Activated CD8-positive, alpha-beta memory T cell treated with anti-CD3 and anti-CD28 coated beads, Interleukin-2, amount 10 ng/mL, durations not matched to agents 7 days and 5 days (primary cell): Measurements from ENCODE around the gene CNTFR. TPM values are rescaled to one million over a fixed set of nuclear protein-coding genes. Genes with fewer than 3 reads are reported as not detected.

Experiments used
- ATAC-seq: fragments of 150-1000 bp; cut with Tn5 transposase; one replicate; pipeline ENCODE4 v1.10.0; 2021; ENCODE audit warnings: moderate library complexity
- CTCF ChIA-PET: fragments of 350-600 bp; sonication (Branson Sonifier 250); formaldehyde crosslinking; loops from one replicate; lab custom pipeline; 2021; ENCODE audit warnings: antibody characterized with exemption; lab: Charles Lee
- DNase-seq: peaks from one replicate; pipeline ENCODE4 v3.0.0-alpha.2; 2020
- H3K27ac Mint-ChIP-seq: one replicate; pipeline ENCODE4 v1.8.0; 2021; ENCODE audit warnings: mild to moderate bottlenecking, mixed read lengths
- H3K27me3 Mint-ChIP-seq: one replicate; pipeline ENCODE4 v1.8.0; 2021; ENCODE audit warnings: mixed read lengths
- H3K36me3 Mint-ChIP-seq: one replicate; pipeline ENCODE4 v1.8.0; 2021; ENCODE audit warnings: mild to moderate bottlenecking, mixed read lengths
- H3K4me1 Mint-ChIP-seq: one replicate; pipeline ENCODE4 v1.8.0; 2021; ENCODE audit warnings: mixed read lengths
- H3K4me3 Mint-ChIP-seq: one replicate; pipeline ENCODE4 v1.8.0; 2021; ENCODE audit warnings: mild to moderate bottlenecking, moderate library complexity, mixed read lengths
- H3K9me3 Mint-ChIP-seq: one replicate; pipeline ENCODE4 v1.8.0; 2022; ENCODE audit warnings: low read depth, mixed read lengths
- total RNA-seq, 2 experiments: library from RNA; stranded (reverse); gene quantifications; one replicate each; pipeline ENCODE4 v1.2.3, GENCODE V29; 2021

Gene CNTFR
- total RNA-seq, 2 experiments from 2014 or later = not detected

DNA sequence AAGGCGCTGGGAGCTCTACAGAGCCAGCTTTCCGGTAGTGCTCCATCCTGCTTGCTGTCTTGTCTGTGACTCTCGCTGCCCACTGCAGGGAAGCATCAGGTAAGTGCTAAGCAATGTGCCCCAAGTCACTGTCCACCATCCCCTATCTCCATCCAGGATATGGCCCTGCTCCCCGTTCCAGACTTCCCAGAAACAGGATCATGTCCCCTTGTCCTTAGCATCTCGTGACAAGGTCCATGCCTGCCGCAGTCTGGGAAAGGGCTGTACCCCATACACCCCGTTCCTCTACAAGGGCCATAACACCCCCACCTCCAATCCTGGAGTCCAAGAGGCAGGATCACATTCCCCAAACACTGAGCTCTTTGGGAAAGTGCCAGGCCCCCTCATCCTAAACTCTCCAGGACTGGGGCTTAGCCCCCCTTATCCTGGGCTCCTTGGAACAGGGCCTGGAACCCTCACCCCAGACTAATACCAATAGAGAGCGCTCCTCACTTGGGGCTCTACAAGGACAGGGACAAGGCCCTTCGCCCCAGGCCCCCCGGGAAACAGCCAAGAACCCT lies 21.8 kb upstream of the CNTFR start:
- peaks cover 10% of the 10 kb centered on the region for H3K36me3 Mint-ChIP-seq
- H3K27me3 Mint-ChIP-seq = no peaks in the 10 kb centered on the region

DNA sequence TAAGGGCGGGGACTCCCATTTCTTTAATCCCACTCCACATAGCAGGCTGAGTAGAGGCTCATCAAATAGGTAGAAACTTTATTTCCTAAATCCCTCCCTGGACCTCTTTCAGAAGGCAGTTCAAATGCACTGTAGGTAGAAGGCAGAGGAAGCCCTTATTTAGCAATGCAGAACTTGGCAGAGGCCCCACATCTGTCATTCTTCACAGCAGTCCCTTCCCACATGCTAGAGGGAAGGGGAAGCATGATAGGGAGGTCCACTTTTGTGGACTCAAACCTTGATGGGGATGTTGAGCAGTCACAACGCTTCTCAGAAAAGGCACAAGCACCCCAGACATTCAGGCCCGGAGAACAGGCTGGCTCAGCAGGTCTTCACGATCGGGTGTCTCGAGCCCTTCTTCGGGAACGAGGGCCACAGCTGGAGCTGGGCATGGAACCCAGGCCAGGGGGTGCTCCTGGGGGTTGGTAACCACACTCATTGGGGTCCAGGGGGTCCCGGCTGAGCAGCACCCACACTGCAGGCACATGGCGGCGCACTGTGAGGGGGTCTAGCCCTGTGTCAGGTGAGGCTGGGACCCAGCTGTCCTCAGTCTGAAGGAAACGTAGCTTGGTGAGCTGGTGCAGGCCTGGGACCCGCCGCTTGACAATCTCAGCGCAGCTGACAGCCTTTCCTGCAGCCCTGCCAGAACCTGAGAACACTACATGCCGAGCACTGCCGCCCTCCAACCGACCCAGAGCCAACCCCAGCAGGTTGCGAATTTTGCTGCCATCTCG lies 21.1 kb upstream of the CNTFR start:
- CTCF ChIA-PET = interaction anchor here (1.0 to 16.1 kb wide), 7 partner anchors 8 to 232 kb away, joined by 3 to 293 read pairs (median 5); partner anchors contain the start of genes ARID3C, DCTN3 and SIGMAR1
- Mint-ChIP-seq H3K4me3 (peak overlapping the region; percentile 82), H3K4me1 (peaks cover 23% of the 10 kb centered on the region), H3K36me3 (peaks cover 10% of the 10 kb centered on the region), H3K9me3 (no peaks in the 10 kb centered on the region), H3K27ac (no peak overlapping the region), H3K27me3 (no peaks in the 10 kb centered on the region)
- DNase-seq = no peak
- no peak for ATAC-seq

More for the DNA sequence above, 21.8 kb upstream of the CNTFR start:
- DNase-seq = no peak
- Mint-ChIP-seq H3K27ac (peak overlapping the region; percentile 88), H3K9me3 (no peaks in the 10 kb centered on the region), H3K4me1 (peaks cover 23% of the 10 kb centered on the region), H3K4me3 (peak overlapping the region; percentile 82)
- no peak for ATAC-seq
- CTCF ChIA-PET = interaction anchor here (1.0 to 16.1 kb wide), 10 partner anchors 9 to 232 kb away, joined by 3 to 293 read pairs (median 5); partner anchors contain the start of genes ARID3C, DCTN3, GALT and SIGMAR1

DNA sequence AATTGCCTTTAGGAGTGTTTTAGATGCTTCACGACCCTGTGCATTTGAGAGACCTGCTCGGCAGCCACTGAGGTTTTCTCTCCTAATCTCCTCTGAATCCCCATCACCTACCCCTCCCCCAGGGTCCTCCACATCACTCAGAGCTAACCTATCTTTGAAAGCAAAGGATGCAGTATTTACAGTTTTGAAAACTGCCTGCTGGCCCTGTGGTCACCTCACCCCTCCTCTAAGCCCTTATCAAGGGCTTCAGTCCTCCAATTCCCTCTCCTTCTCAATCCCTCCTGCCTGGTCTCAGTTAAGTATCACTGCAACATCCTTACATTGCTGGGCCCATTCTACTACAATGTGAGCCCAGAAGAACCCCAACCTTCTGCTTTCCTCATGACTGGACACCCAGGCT lies 17.8 kb upstream of the CNTFR start:
- DNase-seq = no peak
- peaks cover 14% of the 10 kb centered on the region for H3K4me1 Mint-ChIP-seq
- H3K9me3 Mint-ChIP-seq = no peaks in the 10 kb centered on the region
- H3K4me3 Mint-ChIP-seq = no peak overlapping the region
- no peak overlapping the region for H3K27ac Mint-ChIP-seq
- no peak for ATAC-seq
- H3K27me3 Mint-ChIP-seq = peaks cover 8% of the 10 kb centered on the region
- H3K36me3 Mint-ChIP-seq = no peaks in the 10 kb centered on the region
- CTCF ChIA-PET = interaction anchor here (1.3 to 6.3 kb wide), 3 partner anchors 12 to 29 kb away, joined by 3 to 55 read pairs (median 4); partner anchors contain the start of gene SIGMAR1

DNA sequence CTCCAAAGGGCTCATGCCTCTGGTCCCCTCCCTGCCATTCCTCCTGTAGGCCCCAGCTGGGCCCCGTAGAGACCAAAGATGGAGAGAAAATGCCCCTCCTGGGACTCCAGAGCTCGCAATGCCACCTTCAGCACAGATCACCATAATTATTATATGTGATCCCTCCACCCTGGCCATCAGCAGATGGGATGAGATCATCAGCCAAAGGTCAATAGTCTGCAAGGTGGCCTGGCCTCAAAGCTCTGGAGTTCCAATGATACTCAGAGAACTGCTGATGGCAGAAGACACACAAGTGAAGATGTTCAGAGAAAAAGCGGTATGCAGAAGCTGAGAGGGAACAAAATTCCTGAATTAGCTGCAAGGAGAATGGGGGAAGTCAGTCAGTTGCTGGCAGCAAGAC lies 17.4 kb upstream of the CNTFR start:
- Mint-ChIP-seq H3K36me3 (no peaks in the 10 kb centered on the region), H3K4me3 (no peak overlapping the region), H3K9me3 (no peaks in the 10 kb centered on the region), H3K27me3 (peaks cover 8% of the 10 kb centered on the region), H3K27ac (no peak overlapping the region), H3K4me1 (peaks cover 12% of the 10 kb centered on the region)
- CTCF ChIA-PET = interaction anchor here (1.3 to 6.3 kb wide), 3 partner anchors 12 to 29 kb away, joined by 3 to 55 read pairs (median 4); partner anchors contain the start of gene SIGMAR1
- ATAC-seq = no peak
- DNase-seq = no peak

GRCh38 chr9:34606190-34606589 lies 16.7 kb upstream of the CNTFR start:
- no peaks in the 10 kb centered on the region for H3K9me3 Mint-ChIP-seq
- CTCF ChIA-PET = interaction anchor here (1.3 to 6.3 kb wide), 5 partner anchors 11 to 202 kb away, joined by 3 to 55 read pairs (median 5); partner anchors contain the start of gene SIGMAR1
- ATAC-seq (no peak), DNase-seq (no peak)
- no peaks in the 10 kb centered on the region for H3K36me3 Mint-ChIP-seq
- H3K4me1 Mint-ChIP-seq = peaks cover 9% of the 10 kb centered on the region
- H3K27me3 Mint-ChIP-seq = peaks cover 12% of the 10 kb centered on the region
- no peak overlapping the region for H3K4me3 Mint-ChIP-seq
- no peak overlapping the region for H3K27ac Mint-ChIP-seq

DNA sequence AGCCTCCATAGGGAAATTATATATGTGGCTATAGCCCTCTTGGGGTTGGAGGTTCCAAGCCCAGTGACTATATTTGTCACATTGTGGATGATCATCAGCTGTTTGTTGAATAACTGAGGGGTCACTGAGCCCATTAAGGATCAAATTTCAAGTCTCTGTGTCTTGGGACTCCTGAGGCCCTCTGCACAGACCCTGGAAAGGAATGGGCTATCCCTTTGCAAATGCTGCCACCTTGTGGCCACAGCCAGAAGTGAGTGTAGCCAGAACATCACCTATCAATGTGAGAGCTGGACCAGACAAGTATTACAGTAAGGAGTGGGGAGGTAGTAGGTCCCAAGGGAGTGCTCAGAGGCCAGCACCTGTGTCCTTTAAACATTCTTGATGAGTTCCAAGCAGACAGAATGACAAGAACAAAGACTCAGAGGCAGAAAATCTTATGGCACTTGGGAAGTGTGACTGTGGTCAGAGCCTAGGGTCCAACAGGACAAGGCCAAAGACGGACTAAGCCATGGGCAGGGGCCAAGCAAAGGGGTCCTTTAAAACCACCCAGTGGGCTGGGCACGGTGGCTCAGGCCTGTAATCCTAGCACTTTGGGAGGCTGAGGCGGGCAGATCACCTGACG lies 14.2 kb upstream of the CNTFR start:
- DNase-seq = peak; percentile 86
- Mint-ChIP-seq H3K27ac (no peak overlapping the region), H3K27me3 (peaks cover 12% of the 10 kb centered on the region), H3K9me3 (no peaks in the 10 kb centered on the region), H3K4me3 (no peak overlapping the region), H3K36me3 (no peaks in the 10 kb centered on the region), H3K4me1 (no peaks in the 10 kb centered on the region)
- peak; percentile 92 for ATAC-seq
- CTCF ChIA-PET = interaction anchor here (0.6 to 6.3 kb wide), 33 partner anchors 8 to 389 kb away, joined by 3 to 55 read pairs (median 4); partner anchors contain the start of genes ARID3C, DCTN3, GALT and RPP25L

DNA sequence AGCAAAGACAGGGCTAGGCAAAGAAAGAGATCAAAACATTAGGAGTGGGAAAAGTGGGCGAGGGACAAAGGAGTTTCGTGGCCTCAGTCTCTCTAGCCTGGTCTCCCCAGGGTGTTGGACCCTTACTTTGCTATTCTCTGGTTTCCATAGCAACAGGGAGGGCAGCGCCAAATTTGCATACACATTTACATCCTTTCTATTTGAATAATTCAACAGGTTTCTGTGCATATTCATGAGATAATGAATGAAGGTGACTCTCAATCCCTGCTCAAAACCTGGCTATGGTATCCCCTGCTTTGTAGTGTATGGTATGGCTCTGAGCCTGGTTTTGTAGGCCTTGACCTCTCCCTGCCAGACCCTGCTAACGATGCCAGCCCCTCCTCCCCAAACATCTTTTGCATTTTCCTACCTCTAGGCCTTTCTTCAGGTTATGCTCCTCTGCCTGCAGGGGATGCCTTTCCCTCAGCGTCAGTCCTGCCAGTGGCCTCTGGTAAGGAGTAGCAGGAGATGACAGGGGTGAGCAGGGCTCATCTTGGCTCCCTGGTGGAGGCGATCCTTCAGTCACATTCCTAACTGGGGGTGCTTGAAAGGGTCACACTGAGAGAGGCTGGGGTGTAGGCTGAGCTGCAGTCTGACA lies 12.5 kb upstream of the CNTFR start:
- H3K9me3 Mint-ChIP-seq = no peaks in the 10 kb centered on the region
- H3K27ac Mint-ChIP-seq = no peak overlapping the region
- CTCF ChIA-PET = interaction anchor here (1.2 to 6.3 kb wide), 5 partner anchors 10 to 198 kb away, joined by 4 to 55 read pairs (median 17); partner anchors contain the start of genes ARID3C, RPP25L and SIGMAR1

GRCh38 chr9:34600908-34601307 lies 11.4 kb upstream of the CNTFR start:
- CTCF ChIA-PET = interaction anchor here (0.9 to 1.7 kb wide), 5 partner anchors 10 to 48 kb away, joined by 3 to 9 read pairs (median 3); partner anchors contain the start of gene RPP25L
- ATAC-seq (no peak), DNase-seq (no peak)
- Mint-ChIP-seq H3K36me3 (no peaks in the 10 kb centered on the region), H3K9me3 (no peaks in the 10 kb centered on the region), H3K4me3 (no peak overlapping the region), H3K27ac (no peak overlapping the region), H3K4me1 (no peaks in the 10 kb centered on the region), H3K27me3 (peaks cover 24% of the 10 kb centered on the region)

More for the DNA sequence above, 12.5 kb upstream of the CNTFR start:
- peaks cover 15% of the 10 kb centered on the region for H3K27me3 Mint-ChIP-seq
- no peak for ATAC-seq
- no peak overlapping the region for H3K4me3 Mint-ChIP-seq
- H3K36me3 Mint-ChIP-seq = no peaks in the 10 kb centered on the region
- no peaks in the 10 kb centered on the region for H3K4me1 Mint-ChIP-seq
- no peak for DNase-seq

- Mint-ChIP-seq H3K9me3 (no peaks in the 10 kb centered on the region), H3K4me3 (no peak overlapping the region), H3K27me3 (peaks cover 24% of the 10 kb centered on the region), H3K36me3 (no peaks in the 10 kb centered on the region), H3K27ac (no peak overlapping the region), H3K4me1 (no peaks in the 10 kb centered on the region)
- CTCF ChIA-PET = interaction anchor here (0.9 to 1.7 kb wide), 2 partner anchors 35 to 218 kb away, joined by 3 to 9 read pairs; no protein-coding TSS in a partner anchor
- ATAC-seq (no peak), DNase-seq (no peak)
Measured at GRCh38 chr9:34599546-34599945, 10.0 kb upstream of the CNTFR start.

DNA sequence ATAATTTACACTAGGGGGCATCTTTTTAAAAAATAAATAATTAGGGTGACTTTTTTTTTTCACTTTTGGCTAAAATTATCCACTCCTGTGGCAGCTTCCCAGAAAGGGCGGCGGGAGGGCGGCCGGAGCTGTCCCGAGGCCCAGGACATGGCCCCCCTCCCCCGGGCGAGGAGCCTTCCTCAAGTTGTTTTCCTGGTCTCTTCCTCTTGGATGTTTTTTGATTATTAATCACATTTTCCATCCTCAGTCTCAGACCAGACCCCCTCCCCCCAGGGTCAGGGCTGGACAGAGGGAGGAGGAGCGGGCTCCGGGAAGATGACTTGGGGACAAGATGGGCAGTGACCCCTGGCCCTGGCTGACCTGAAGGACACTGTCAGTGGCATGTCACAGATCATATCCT lies 4.7 kb upstream of the CNTFR start:
- peaks cover 17% of the 10 kb centered on the region for H3K4me1 Mint-ChIP-seq
- DNase-seq (no peak), ATAC-seq (no peak)
- peaks cover 63% of the 10 kb centered on the region for H3K27me3 Mint-ChIP-seq
- no peaks in the 10 kb centered on the region for H3K36me3 Mint-ChIP-seq
- CTCF ChIA-PET = interaction anchor here (0.7 to 1.8 kb wide), 3 partner anchors 46 to 403 kb away, joined by 3 to 6 read pairs (median 4); no protein-coding TSS in a partner anchor
- no peak overlapping the region for H3K27ac Mint-ChIP-seq
- H3K9me3 Mint-ChIP-seq = no peaks in the 10 kb centered on the region
- no peak overlapping the region for H3K4me3 Mint-ChIP-seq

DNA sequence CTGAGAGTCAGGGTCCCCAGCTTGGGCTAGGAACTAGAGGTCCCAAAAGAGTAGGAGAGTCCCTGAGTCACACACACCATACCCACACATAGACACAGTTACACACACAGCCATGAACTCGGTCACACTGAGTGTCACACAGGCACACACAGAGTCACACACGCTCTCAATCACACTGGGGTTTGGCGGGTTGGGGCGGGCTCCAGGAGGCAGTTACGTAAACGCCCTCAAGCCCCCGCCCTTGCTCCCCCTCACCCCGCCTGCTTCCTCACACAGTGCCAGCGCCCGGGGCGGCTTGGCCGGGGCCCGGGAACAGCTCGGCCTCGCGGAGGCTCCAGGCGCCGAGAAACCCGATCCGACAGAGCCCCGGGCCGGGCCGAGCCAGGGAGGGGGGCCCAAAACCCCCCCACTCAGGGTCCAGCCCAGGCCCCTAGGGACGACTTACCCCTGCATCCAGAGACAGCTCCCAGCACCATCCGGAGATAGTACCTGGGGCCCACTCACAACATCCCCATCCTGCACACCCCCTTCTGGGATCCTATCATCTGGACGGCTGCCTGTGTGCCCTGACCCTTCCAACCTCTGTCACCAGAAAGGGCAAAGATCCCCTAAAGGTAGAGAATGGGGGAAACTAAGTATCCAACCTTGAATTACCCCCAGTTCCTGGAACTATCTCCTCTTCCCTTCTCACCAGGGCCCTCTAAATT lies 3.5 kb upstream of the CNTFR start:
- no peak for DNase-seq
- peaks cover 2% of the 10 kb centered on the region for H3K36me3 Mint-ChIP-seq
- ATAC-seq = no peak
- no peak overlapping the region for H3K27ac Mint-ChIP-seq
- peaks cover 74% of the 10 kb centered on the region for H3K27me3 Mint-ChIP-seq
- H3K9me3 Mint-ChIP-seq = no peaks in the 10 kb centered on the region
- CTCF ChIA-PET = interaction anchor here (1.4 to 2.9 kb wide), 6 partner anchors 22 to 189 kb away, joined by 3 to 19 read pairs (median 6); partner anchors contain the start of gene SIGMAR1
- H3K4me1 Mint-ChIP-seq = peaks cover 22% of the 10 kb centered on the region
- no peak overlapping the region for H3K4me3 Mint-ChIP-seq
